Measurements from ENCODE around the gene DDX31. TPM values are rescaled to one million over a fixed set of nuclear protein-coding genes. Genes with fewer than 3 reads are reported as not detected.

DDX31 gene
- total RNA-seq, 1 experiment from 2014 or later, result 25.8 TPM

GRCh38 chr9:132630811-132631210 lies 39.0 kb downstream of the DDX31 start:
- ATAC-seq (no peak), DNase-seq (ENCODE audit: low read depth, low spot score) (no peak)
- H3K27me3 ChIP-seq (ENCODE audit: insufficient read depth, low read length), result no peaks in the 10 kb centered on the region
- intact Hi-C loops (cut with micrococcal nuclease), result no loop called here
- H3K36me3 ChIP-seq (ENCODE audit: control insufficient read depth in 1 of 2, insufficient read depth in 2 of 2, low read length in 2 of 2), result peaks cover 18 to 54% of the 10 kb centered on the region in 2 experiments
- no peaks in the 10 kb centered on the region for H4K20me1 ChIP-seq (ENCODE audit: insufficient read depth)
- no peak overlapping the region for H3K9ac ChIP-seq (ENCODE audit: low read length)
- H3K27ac ChIP-seq (ENCODE audit: low read depth, low read length), result no peak overlapping the region
- no peaks in the 10 kb centered on the region; the same call in 1 of the 2 replicates for H3K79me2 ChIP-seq (ENCODE audit: insufficient read depth, low read length)
- POLR2A ChIA-PET, result no interaction called here
- H3K9me2 ChIP-seq (ENCODE audit: insufficient read depth), result no peaks in the 10 kb centered on the region
- no peaks in the 10 kb centered on the region for H3K9me3 ChIP-seq (ENCODE audit: control insufficient read depth in 1 of 2, insufficient read depth in 1 of 2, low read depth in 1 of 2, low read length in 2 of 2)
- RAD21 ChIA-PET (ENCODE audit: low non-redundant PET in 1 of 2, low total read pairs in 2 of 2, uncharacterized antibody in 2 of 2, unreplicated experiment in 2 of 2), result no interaction called here
- no TSS peak for BruUV-seq (replicated peaks)
- TF ChIP-seq JUND (IDR thresholded peaks at IDR 0.05) (no peak), CTCF (IDR thresholded peaks at IDR 0.05 in 2 of 3, conservative IDR thresholded peaks at IDR 0.05 in 1 of 3; ENCODE audit: borderline replicate concordance in 1 of 3, insufficient read depth in 1 of 3, low read depth in 2 of 3, low read length in 2 of 3) (no peak), SP1 (IDR thresholded peaks at IDR 0.05; ENCODE audit: low read depth) (no peak), MAX (IDR thresholded peaks at IDR 0.05) (no peak), EZH2 (IDR thresholded peaks at IDR 0.05) (no peak), POLR2AphosphoS5 (IDR thresholded peaks at IDR 0.05; ENCODE audit: low read depth, low read length) (no peak), YY1 (IDR thresholded peaks at IDR 0.05; ENCODE audit: extremely low read depth, insufficient replicate concordance, low read depth, low read length) (no peak), EZH2phosphoT487 (IDR thresholded peaks at IDR 0.05; ENCODE audit: borderline replicate concordance) (no peak), POLR2A (IDR thresholded peaks at IDR 0.05; ENCODE audit: borderline replicate concordance, extremely low read depth, insufficient read depth, insufficient read length) (no peak), EGR1 (IDR thresholded peaks at IDR 0.05; ENCODE audit: low read depth) (no peak), CBX3 (IDR thresholded peaks at IDR 0.05; ENCODE audit: low read depth) (no peak), CEBPB (IDR thresholded peaks at IDR 0.05; ENCODE audit: low read depth) (no peak), ATF3 (IDR thresholded peaks at IDR 0.05) (no peak), SRF (IDR thresholded peaks at IDR 0.05; ENCODE audit: low read depth) (no peak), FOSL1 (IDR thresholded peaks at IDR 0.05; ENCODE audit: low read depth) (no peak), ZNF274 (IDR thresholded peaks at IDR 0.05; ENCODE audit: low read depth, low read length) (no peak), RAD21 (IDR thresholded peaks at IDR 0.05; ENCODE audit: low read depth) (no peak)
- no peak overlapping the region for H3K4me3 ChIP-seq (replicated peaks in 1 of 2; ENCODE audit: low read depth in 1 of 2, low read length in 2 of 2)
- H3K4me2 ChIP-seq (ENCODE audit: low read length), result no peak overlapping the region
- CTCF ChIA-PET, result no interaction called here
- H2AFZ ChIP-seq (ENCODE audit: low read depth, low read length, poor library complexity, severe bottlenecking), result no peak overlapping the region
- H3K4me1 ChIP-seq (ENCODE audit: control insufficient read depth in 1 of 2, insufficient read depth in 2 of 2, low read length in 2 of 2), result no peaks in the 10 kb centered on the region
